ENCODE measurements around the gene ADD2.

ADD2 gene

GRCh38 chr2:70697603-70698383 is 70.2 kb downstream of the ADD2 start:
- H3K27ac ChIP-seq: no peak overlapping the region
- in situ Hi-C loops (cut with HindIII; ENCODE audit: low pct_ligation_motif_present, low sequenced_read_pairs): no loop called here
- H3K36me3 ChIP-seq (replicated peaks): no peaks in the 10 kb centered on the region
- no peak for DNase-seq
- no peaks in the 10 kb centered on the region for H3K27me3 ChIP-seq (replicated peaks)
- TF ChIP-seq CTCF (IDR thresholded peaks at IDR 0.05; ENCODE audit: low read depth, low read length, missing control alignments): no peak
- H3K4me3 ChIP-seq (ENCODE audit: low read depth, low read length): no peak overlapping the region

- H3K36me3 ChIP-seq (replicated peaks): no peaks in the 10 kb centered on the region
- in situ Hi-C loops (cut with HindIII; ENCODE audit: low pct_ligation_motif_present, low sequenced_read_pairs): no loop called here
- DNase-seq: no peak
- no peak for TF ChIP-seq CTCF (IDR thresholded peaks at IDR 0.05; ENCODE audit: low read depth, low read length, missing control alignments)
- H3K4me3 ChIP-seq (ENCODE audit: low read depth, low read length): no peak overlapping the region
- H3K27ac ChIP-seq: no peak overlapping the region
- no peaks in the 10 kb centered on the region for H3K27me3 ChIP-seq (replicated peaks)
These were observed 71.9 kb downstream of the ADD2 start for GRCh38 chr2:70696142-70696541.

- DNase-seq: no peak
- Histone ChIP-seq H3K36me3 (replicated peaks) (no peaks in the 10 kb centered on the region), H3K27ac (no peak overlapping the region), H3K4me3 (ENCODE audit: low read depth, low read length) (no peak overlapping the region), H3K27me3 (replicated peaks) (no peaks in the 10 kb centered on the region)
- no peak for TF ChIP-seq CTCF (IDR thresholded peaks at IDR 0.05; ENCODE audit: low read depth, low read length, missing control alignments)
- in situ Hi-C loops (cut with HindIII; ENCODE audit: low pct_ligation_motif_present, low sequenced_read_pairs): no loop called here
These were observed 75.7 kb downstream of the ADD2 start for GRCh38 chr2:70692256-70692655.

- H3K27me3 ChIP-seq (replicated peaks): no peaks in the 10 kb centered on the region
- H3K36me3 ChIP-seq (replicated peaks): no peaks in the 10 kb centered on the region
- in situ Hi-C loops (cut with HindIII; ENCODE audit: low pct_ligation_motif_present, low sequenced_read_pairs): no loop called here
- DNase-seq: no peak
- no peak overlapping the region for H3K4me3 ChIP-seq (ENCODE audit: low read depth, low read length)
- TF ChIP-seq CTCF (IDR thresholded peaks at IDR 0.05; ENCODE audit: low read depth, low read length, missing control alignments): no peak
- no peak overlapping the region for H3K27ac ChIP-seq
These were observed 76.4 kb downstream of the ADD2 start for GRCh38 chr2:70691497-70692140.

- Histone ChIP-seq H3K4me3 (ENCODE audit: low read depth, low read length) (no peak overlapping the region), H3K36me3 (replicated peaks) (no peaks in the 10 kb centered on the region), H3K27ac (no peak overlapping the region), H3K27me3 (replicated peaks) (no peaks in the 10 kb centered on the region)
- no peak for TF ChIP-seq CTCF (IDR thresholded peaks at IDR 0.05; ENCODE audit: low read depth, low read length, missing control alignments)
- in situ Hi-C loops (cut with HindIII; ENCODE audit: low pct_ligation_motif_present, low sequenced_read_pairs): no loop called here
- no peak for DNase-seq
These were observed 77.2 kb downstream of the ADD2 start for GRCh38 chr2:70690846-70691245.

Measured in brain microvascular endothelial cell (primary cell).